Measurements from ENCODE around the gene TIMM50.

DNA sequence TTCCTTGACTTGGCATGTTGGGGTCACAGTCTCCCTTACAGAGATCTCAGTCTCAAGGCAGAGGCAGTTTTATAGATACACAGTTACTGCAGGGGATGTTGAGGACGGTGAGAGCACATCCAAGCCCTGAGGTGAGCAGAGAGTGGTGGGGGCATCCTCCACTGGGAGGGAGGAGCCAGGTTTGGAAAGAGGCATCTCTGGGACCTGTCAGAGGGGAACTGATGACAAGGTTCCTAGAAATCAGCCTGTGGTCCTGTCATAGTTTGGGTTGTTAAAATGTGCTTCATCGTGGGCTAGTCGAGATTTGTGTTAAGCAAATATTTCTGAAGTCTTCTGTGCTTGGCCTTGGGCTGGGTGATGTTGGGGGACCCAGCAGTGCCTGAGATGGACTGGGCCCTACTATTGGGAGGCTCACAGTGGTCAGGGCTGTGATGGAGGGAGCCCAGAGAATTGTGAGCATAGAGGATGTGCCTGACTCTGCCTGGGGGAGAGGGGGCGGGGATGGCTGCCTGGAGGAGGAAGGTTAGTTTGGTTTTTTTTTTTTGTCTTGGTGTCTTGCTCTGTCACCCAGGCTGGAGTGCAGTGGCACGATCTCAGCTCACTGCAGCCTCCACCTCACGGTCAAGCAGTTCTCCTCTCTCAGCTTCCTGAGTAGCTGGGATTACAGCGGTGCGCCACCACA, 31.4 kb upstream of the TIMM50 start:
- TF ChIP-seq, protein P1, sequence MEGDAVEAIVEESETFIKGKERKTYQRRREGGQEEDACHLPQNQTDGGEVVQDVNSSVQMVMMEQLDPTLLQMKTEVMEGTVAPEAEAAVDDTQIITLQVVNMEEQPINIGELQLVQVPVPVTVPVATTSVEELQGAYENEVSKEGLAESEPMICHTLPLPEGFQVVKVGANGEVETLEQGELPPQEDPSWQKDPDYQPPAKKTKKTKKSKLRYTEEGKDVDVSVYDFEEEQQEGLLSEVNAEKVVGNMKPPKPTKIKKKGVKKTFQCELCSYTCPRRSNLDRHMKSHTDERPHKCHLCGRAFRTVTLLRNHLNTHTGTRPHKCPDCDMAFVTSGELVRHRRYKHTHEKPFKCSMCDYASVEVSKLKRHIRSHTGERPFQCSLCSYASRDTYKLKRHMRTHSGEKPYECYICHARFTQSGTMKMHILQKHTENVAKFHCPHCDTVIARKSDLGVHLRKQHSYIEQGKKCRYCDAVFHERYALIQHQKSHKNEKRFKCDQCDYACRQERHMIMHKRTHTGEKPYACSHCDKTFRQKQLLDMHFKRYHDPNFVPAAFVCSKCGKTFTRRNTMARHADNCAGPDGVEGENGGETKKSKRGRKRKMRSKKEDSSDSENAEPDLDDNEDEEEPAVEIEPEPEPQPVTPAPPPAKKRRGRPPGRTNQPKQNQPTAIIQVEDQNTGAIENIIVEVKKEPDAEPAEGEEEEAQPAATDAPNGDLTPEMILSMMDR (CRISPR knock-in tag; IDR thresholded peaks at IDR 0.05): no peak
- TF ChIP-seq JUNB (CRISPR knock-in tag; IDR thresholded peaks at IDR 0.05; ENCODE audit: borderline replicate concordance) (no peak), IRF2 (CRISPR knock-in tag; IDR thresholded peaks at IDR 0.05) (no peak), HCFC1 (IDR thresholded peaks at IDR 0.05; ENCODE audit: low read depth, low read length) (no peak), CCAR2 (optimal IDR thresholded peaks at IDR 0.05; ENCODE audit: low read depth, low read length) (no peak)

Data from HepG2 (cell line).